Measurements from ENCODE around the gene EPHB3. TPM values are rescaled to one million over a fixed set of nuclear protein-coding genes. Genes with fewer than 3 reads are reported as not detected.

EPHB3 gene
- total RNA-seq, 2 experiments from 2014 or later = 0.19 to 0.22 TPM

DNA sequence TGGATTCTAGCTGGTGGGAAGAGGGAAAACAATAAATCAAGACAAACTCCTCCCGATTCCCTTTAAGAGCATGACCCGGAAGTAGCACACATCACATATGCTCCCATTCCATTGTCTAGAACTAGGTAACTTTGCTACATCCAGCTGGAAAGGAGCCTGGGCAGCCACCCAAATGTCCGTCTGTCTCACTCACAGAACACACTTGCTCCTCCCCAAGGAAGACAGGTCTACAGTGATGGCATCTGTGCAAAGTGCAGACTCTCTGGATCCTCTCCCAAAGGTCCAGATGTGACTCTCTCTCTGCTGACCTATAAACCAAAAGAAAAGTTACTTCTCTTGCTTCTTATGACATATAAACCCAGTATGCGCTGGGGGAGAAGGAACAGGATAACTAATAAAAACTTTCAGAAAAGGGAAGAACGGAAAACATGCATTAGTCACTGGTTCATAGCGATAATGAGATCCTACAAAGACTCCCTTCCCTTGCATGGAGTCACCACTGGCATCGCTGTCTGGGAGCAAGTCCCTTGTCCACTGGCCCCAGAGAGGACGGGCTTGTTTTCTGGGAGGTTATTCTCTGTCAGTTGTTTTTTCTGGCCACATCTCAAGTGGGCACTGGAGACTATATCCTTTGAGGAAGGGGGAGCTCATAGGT is 29.8 kb upstream of the EPHB3 start:
- H3K36me3 ChIP-seq (ENCODE audit: insufficient read depth, low read length) = no peaks in the 10 kb centered on the region
- H3K4me1 Mint-ChIP-seq (ENCODE audit: low read depth) = no peaks in the 10 kb centered on the region
- TF ChIP-seq, protein P1, sequence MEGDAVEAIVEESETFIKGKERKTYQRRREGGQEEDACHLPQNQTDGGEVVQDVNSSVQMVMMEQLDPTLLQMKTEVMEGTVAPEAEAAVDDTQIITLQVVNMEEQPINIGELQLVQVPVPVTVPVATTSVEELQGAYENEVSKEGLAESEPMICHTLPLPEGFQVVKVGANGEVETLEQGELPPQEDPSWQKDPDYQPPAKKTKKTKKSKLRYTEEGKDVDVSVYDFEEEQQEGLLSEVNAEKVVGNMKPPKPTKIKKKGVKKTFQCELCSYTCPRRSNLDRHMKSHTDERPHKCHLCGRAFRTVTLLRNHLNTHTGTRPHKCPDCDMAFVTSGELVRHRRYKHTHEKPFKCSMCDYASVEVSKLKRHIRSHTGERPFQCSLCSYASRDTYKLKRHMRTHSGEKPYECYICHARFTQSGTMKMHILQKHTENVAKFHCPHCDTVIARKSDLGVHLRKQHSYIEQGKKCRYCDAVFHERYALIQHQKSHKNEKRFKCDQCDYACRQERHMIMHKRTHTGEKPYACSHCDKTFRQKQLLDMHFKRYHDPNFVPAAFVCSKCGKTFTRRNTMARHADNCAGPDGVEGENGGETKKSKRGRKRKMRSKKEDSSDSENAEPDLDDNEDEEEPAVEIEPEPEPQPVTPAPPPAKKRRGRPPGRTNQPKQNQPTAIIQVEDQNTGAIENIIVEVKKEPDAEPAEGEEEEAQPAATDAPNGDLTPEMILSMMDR (IDR thresholded peaks at IDR 0.05) = no peak
- no peak for ATAC-seq (ENCODE audit: poor library complexity)
- H3K27ac Mint-ChIP-seq = no peak overlapping the region
- POLR2A ChIA-PET = no interaction called here
- CTCF ChIA-PET = interaction anchor here (1.1 to 1.2 kb wide), 2 partner anchors 9 to 18 kb away, joined by 3 to 6 read pairs; no protein-coding TSS in a partner anchor
- H3K4me3 Mint-ChIP-seq = no peak overlapping the region
- H3K36me3 Mint-ChIP-seq (ENCODE audit: low read depth) = no peaks in the 10 kb centered on the region
- H3K27me3 ChIP-seq (ENCODE audit: control insufficient read depth in 1 of 2, insufficient read depth in 2 of 2, low read length in 2 of 2) = peaks cover 2 to 15% of the 10 kb centered on the region in 2 experiments
- no peaks in the 10 kb centered on the region for H3K9me3 Mint-ChIP-seq
- H3K27me3 Mint-ChIP-seq = peaks cover 33% of the 10 kb centered on the region
- intact Hi-C loops (cut with DNase I, micrococcal nuclease) = no loop called here
- no peak overlapping the region for H3K4me3 ChIP-seq (ENCODE audit: low read length)
- no peak for DNase-seq
- H3K4me1 ChIP-seq (ENCODE audit: insufficient read depth, low read length) = no peaks in the 10 kb centered on the region
- no peak overlapping the region for H3K27ac ChIP-seq (ENCODE audit: low read depth in 1 of 2, low read length in 2 of 2)
- H3K9me3 ChIP-seq (ENCODE audit: control insufficient read depth in 1 of 2, insufficient read depth in 1 of 2, low read length in 2 of 2) = no peaks in the 10 kb centered on the region

DNA sequence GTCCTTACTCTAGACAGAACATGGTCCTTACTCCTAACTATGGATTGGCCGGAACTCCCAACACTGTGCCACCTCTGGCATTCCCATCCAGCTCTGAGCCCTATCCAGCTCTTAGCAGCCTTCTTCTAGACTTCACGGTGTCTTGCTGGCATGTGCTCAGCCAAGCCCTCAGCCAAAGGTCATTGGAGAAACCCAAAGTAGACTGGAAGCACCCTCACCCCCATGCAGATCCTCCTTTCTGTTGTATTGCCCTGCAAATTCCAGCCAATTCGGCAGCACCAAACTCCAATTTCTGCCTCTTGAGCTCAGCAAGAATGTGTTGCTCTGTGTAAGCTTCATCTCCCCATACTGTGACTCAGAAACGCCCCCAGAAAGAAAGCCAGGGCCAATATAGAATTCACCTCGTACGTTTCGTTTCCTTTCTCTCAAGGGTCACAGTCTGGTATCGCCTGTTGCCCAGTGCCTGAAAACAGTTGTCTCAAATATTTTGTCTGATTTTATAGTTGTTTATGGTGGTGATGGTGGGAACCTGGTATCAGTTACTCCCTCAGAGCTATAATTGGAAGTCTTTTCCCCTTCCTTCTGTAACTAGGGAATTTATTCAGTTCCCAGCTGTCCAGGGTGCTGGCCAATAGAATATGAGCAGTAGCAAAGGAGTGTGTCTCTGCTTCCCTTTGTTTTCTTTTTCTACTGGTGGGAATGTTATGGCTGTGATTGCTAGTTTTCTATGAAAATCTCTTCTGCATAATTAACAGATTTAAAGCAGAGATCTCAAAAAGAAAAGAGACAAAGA is 28.4 kb upstream of the EPHB3 start:
- POLR2A ChIA-PET = interaction anchor here (1.0 kb wide), 1 partner anchor 8 kb away, joined by 3 read pairs; no protein-coding TSS in a partner anchor
- Mint-ChIP-seq H3K4me1 (ENCODE audit: low read depth) (no peaks in the 10 kb centered on the region), H3K36me3 (ENCODE audit: low read depth) (no peaks in the 10 kb centered on the region), H3K9me3 (no peaks in the 10 kb centered on the region), H3K4me3 (no peak overlapping the region), H3K27ac (no peak overlapping the region), H3K27me3 (peaks cover 29% of the 10 kb centered on the region)
- no peak overlapping the region for H3K27ac ChIP-seq (ENCODE audit: low read depth in 1 of 2, low read length in 2 of 2)
- no peaks in the 10 kb centered on the region for H3K9me3 ChIP-seq (ENCODE audit: control insufficient read depth in 1 of 2, insufficient read depth in 1 of 2, low read length in 2 of 2)
- CTCF ChIA-PET = interaction anchor here (1.2 kb wide), 1 partner anchor 8 kb away, joined by 6 read pairs; no protein-coding TSS in a partner anchor
- H3K27me3 ChIP-seq (ENCODE audit: control insufficient read depth in 1 of 2, insufficient read depth in 2 of 2, low read length in 2 of 2) = peaks cover 2 to 15% of the 10 kb centered on the region in 2 experiments
- H3K4me1 ChIP-seq (ENCODE audit: insufficient read depth, low read length) = no peaks in the 10 kb centered on the region
- H3K36me3 ChIP-seq (ENCODE audit: insufficient read depth, low read length) = no peaks in the 10 kb centered on the region
- DNase-seq = no peak
- H3K4me3 ChIP-seq (ENCODE audit: low read length) = no peak overlapping the region
- intact Hi-C loops (cut with DNase I, micrococcal nuclease) = no loop called here
- TF ChIP-seq, protein P1 (IDR thresholded peaks at IDR 0.05) = no peak
- no peak for ATAC-seq (ENCODE audit: poor library complexity)

DNA sequence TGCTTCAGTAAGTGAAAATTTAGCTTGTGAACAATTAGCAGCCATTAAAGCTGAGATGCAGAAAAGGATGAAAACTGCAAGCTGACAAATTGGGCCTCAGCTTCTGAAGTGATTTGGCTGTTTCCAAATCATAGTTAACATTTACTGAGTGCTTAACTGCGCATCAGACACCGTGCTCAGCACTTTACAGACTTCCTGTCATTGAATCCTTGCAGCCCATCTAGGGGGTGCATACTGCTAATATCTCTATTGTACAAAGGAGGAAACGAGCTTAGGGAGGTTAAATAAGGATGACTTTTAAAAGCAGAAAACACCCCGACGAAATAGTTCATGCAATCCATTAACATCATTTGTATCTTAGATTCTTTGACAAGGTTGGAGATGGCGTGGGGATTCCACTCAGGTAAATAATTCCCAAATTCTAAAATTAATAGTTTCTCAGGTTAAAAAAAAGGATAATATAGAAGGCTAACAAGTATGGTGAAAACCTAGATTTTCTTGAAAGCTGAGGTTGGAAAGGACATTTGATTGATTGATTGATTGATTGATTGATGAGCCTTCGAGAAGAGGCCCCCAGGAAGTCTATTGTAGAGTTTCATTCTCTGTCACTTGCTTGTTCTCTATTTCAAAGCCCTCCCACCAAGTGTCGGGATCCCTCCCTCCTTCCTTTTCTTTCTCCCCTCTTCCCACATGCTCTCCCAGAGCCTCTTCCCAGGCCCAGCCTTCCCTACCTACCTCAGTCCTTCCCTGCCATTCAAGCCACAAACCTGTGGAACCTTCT is 23.5 kb upstream of the EPHB3 start:
- intact Hi-C loops (cut with DNase I, micrococcal nuclease) = no loop called here
- peaks cover 17% of the 10 kb centered on the region for H3K27me3 Mint-ChIP-seq
- peaks cover 0 to 12% of the 10 kb centered on the region in 2 experiments for H3K27me3 ChIP-seq (ENCODE audit: control insufficient read depth in 1 of 2, insufficient read depth in 2 of 2, low read length in 2 of 2)

More for the DNA sequence above, 23.5 kb upstream of the EPHB3 start:
- no peak for DNase-seq
- Mint-ChIP-seq H3K4me3 (no peak overlapping the region), H3K9me3 (no peaks in the 10 kb centered on the region), H3K27ac (no peak overlapping the region), H3K36me3 (ENCODE audit: low read depth) (no peaks in the 10 kb centered on the region), H3K4me1 (ENCODE audit: low read depth) (peaks cover 5% of the 10 kb centered on the region)
- ChIA-PET CTCF (interaction anchor here (0.9 to 2.1 kb wide), 3 partner anchors 23 to 167 kb away, joined by 4 to 5 read pairs (median 4); no protein-coding TSS in a partner anchor), POLR2A (no interaction called here)
- Histone ChIP-seq H3K36me3 (ENCODE audit: insufficient read depth, low read length) (no peaks in the 10 kb centered on the region), H3K4me3 (ENCODE audit: low read length) (no peak overlapping the region), H3K27ac (ENCODE audit: low read depth in 1 of 2, low read length in 2 of 2) (no peak overlapping the region), H3K4me1 (ENCODE audit: insufficient read depth, low read length) (no peaks in the 10 kb centered on the region), H3K9me3 (ENCODE audit: control insufficient read depth in 1 of 2, insufficient read depth in 1 of 2, low read length in 2 of 2) (no peaks in the 10 kb centered on the region)
- no peak for ATAC-seq (ENCODE audit: poor library complexity)
- TF ChIP-seq, protein P1 (IDR thresholded peaks at IDR 0.05) = no peak
